ENCODE measurements around the gene DAB1. TPM values are rescaled to one million over a fixed set of nuclear protein-coding genes. Genes with fewer than 3 reads are reported as not detected.

The DAB1 gene
- total RNA-seq, 1 donor from 2014 or later, result 3.5 TPM

DNA sequence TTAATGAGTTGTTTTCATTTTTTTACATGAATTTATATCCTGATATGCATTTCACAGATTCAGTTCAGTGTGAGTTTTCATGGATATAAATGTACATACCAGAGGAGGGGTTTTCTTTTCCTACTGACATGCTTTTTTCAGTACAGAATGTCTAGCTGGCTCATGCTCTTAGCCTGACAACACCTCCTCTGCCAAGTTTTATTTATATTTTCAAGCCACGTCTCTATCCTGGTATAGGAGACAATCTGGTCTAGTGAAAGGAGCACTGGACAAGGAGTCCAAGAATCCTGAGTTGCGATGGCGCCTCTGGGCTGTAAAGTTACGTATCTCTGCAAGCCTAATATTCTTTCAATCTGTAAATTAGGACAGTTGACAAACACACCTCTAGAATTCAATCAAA is 4.9 kb downstream of the DAB1 start:
- intact Hi-C loops (cut with micrococcal nuclease), result no loop called here

DNA sequence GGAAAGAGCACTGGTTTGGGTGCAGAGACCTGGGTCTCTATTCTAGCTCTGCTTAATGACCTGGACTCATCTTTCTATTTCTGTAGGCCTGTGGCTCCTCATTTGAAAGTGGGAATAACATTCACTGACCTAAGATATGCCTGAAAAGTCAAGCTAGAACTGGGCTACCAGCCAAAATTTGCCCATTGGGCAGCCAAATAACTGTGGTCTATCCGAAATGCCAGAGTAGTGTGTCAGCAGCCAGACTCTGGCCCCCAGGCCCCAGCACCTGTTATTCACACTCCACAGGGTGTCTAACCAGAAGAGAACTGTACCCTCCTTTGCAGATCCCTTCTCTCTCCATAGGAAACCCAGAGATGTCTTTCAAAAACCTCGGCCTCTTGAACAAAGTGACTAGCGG is 12.6 kb downstream of the DAB1 start:
- intact Hi-C loops (cut with micrococcal nuclease), result no loop called here

DNA sequence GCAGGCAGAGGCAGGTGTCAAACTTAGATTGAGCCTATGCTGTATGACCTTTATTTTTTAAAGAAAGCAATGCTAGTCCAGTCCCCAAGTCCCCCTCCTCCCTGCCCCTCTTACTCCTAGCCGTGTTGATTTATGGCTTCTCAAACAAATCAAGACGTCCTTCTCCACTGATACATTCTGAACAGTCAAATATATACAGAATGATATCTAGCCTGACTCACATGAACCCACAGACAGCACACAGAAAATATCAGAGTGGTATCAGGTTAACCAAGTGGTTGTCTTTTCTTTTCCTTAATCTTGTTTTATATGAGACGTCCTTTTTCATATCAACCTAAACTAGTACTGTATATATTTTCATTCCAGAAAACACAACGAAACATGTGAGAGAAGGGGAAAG is 13.4 kb downstream of the DAB1 start:
- intact Hi-C loops (cut with micrococcal nuclease), result no loop called here

DNA sequence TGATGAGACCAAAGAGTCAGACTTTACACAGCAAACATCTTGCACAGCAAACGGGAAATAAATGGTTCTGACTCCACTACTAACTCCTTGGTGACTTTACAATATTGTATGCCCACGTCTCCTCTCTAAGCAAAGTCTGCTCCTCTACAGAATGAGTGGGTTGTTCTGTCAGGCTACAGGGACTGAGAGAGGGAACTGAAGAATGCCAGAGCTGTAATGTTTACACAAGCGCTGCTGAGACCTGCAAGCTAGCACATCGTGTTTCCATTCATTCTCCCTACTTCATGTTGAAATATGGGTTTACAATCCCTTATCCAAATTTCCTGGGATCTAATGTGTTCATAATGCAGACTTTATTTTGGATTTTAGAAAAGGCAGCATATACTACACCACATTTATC is 15.9 kb downstream of the DAB1 start:
- intact Hi-C loops (cut with micrococcal nuclease), result no loop called here

DNA sequence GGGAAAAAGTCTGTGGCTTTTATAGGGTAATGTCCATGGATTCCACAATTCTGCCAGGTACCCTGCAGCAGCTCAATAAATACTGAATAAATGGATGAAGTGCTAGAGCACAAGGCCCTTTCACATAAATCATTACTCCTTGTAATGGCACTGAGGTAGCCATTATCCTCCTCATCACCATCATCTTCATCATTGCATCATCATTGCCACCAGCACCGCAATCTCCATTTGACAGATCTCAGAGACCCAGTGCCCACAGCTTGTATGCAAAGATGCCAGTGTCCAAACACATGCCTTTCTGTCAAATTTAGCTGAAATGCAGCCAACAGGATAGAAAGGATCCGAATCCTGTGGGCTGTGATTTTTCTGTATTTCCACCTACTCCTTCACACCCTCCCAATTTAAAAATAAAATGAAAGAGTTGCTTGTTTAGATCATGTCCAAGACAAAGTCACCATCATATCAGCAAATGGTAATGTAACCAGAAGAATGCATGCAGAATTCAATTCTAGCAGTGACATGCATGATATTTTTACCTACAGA is 17.4 kb downstream of the DAB1 start:
- intact Hi-C loops (cut with micrococcal nuclease), result no loop called here

DNA sequence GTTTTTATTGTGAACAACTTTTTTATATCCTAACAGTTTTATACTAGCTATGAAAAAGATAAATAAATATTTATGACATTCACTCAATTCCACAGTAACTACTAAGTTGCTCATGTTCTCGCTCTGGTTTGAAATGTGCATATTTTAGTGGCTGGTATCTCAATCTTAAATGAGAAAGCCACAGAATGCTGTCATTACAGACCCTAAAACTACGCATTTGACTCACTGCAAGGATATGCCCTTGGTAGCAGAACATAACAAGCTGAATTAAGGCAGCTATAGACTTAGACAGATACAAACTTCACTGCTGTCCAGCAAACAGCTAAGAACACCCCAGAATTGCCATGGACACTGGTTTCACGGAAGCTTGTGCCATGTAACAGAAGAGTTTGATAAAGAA is 19.0 kb downstream of the DAB1 start:
- intact Hi-C loops (cut with micrococcal nuclease), result no loop called here

DNA sequence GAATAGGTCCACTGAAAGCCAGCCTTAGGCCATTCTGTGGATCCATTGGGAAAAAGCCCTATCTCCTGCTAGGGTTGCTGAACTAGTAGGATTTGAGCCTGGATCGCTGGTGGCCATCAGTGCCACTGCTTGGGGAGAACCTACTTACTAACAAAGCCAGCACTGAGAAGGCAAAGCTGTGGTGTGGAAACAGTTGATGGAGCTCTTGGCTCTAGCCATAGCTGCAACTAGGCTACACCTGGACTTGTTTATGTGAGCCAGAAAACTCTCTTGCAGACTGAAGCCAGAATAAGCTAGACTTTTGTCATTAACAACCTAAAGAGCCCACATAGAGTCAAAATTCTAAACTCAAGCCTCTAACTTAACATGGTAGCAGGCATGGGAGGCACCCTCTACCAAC is 20.7 kb downstream of the DAB1 start:
- intact Hi-C loops (cut with micrococcal nuclease), result no loop called here

DNA sequence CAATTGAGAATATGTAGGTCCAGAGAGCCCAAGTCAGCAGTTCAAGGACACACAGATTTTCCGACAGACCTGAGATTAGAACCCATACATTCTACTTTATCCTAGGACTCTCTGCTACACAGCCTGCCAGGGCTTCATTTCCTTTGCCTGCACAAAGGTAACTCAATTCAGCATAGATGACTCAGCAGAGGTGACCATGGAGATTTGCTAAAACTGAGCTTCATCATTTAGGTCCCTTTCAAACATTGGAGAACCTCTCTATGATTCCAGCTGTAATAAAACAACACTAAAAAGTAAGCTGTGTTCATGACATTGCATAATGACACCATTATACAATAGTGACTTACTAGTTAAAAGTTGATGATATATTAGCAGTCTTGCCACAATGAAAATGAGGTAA is 22.2 kb downstream of the DAB1 start:
- intact Hi-C loops (cut with micrococcal nuclease), result no loop called here

DNA sequence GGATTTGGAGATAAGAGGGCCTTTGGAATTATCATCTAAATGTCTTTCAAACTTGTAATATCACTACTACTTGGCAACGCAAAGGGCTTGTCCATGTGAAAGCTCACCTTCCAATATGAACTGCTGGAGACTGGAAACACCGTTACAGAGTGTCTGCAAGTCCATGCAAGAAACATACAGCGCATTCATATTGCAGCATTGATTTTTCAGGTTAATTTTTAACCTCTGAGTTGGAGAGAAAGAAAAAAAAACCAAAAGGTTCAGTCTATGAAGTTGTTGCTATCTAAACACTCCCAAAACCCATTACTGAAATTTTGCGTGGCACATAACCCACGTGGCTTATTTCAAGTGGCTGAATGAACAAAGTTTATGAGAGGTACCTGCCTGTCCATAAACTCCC is 23.8 kb downstream of the DAB1 start:
- intact Hi-C loops (cut with micrococcal nuclease), result no loop called here

DNA sequence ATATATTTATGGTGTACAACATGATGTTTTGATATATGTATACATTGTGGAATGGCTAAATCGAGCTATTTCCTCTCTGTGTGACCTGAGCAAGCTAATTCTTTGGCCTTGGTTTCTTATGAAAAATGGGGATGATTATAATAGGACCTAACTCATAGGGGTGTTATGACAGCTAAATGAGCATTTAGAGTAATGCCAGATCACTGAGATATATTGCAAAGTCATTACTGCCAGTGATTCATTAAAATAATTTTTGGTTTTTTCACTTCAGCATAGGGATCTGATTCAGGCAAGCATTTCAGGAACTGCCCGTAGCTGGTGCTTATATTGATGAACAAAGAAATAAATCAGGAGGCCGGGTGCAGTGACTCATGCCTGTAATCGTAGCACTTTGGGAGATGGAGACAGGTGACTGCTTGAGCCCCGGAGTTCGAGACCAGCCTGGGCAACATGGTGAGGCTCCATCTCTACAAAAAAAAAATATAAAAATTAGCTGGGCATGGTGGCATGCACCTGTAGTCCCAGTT is 30.7 kb downstream of the DAB1 start:
- intact Hi-C loops (cut with micrococcal nuclease), result no loop called here

DNA sequence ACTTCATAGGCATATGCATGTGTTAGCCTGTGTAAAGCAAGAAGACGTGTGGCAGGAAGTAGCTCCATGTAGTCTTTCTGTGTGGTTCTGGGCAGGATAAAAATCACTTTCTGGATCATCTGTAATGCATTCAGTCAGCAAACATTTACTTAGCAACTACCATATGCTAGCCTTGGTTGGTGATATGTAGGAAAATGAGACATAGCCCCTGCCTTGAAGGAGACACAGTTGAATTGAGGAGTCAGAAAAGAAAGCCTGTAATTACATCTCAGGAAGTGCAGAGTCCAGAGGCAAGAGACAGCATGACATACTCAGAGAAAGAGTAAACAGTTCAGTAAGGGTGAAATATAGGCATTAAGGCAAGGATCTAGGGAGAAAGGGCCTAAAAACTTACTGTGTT is 38.5 kb downstream of the DAB1 start:
- intact Hi-C loops (cut with micrococcal nuclease), result no loop called here

DNA sequence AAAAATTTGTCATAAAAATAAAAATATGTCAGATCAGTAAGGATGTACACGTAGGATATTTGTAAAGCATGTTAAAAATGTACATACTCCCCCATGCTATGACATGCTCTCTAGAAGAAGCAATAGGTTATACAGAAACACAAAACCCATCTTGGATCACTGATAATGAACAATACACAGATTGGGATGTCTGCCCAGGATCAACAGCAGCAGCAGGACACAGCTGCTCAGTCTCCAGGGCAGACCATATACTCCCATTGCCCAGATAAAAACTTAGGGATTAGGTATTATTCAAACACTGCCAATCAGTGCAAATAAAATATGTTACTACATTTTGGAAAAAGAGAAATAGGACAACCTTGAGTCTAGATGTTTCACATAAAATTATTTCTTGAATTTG is 39.0 kb downstream of the DAB1 start:
- intact Hi-C loops (cut with micrococcal nuclease), result no loop called here

DNA sequence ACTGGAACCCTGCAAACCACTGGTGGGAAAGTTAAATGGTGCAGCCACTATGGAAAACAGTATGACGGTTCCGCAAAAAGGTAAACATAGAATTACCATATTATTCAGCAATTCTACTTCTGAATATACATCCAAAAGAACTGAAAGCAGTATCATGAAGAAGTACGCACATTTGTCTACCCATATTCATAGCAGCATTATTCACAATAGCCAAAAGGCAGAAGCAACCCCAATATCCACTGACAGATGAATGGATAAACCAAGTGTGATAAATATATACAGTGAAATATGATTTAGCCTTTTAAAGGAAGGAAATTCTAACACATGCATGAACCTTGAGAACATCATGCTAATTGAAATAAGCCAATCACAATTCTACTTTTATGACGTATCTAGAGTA is 39.6 kb downstream of the DAB1 start:
- intact Hi-C loops (cut with micrococcal nuclease), result no loop called here

DNA sequence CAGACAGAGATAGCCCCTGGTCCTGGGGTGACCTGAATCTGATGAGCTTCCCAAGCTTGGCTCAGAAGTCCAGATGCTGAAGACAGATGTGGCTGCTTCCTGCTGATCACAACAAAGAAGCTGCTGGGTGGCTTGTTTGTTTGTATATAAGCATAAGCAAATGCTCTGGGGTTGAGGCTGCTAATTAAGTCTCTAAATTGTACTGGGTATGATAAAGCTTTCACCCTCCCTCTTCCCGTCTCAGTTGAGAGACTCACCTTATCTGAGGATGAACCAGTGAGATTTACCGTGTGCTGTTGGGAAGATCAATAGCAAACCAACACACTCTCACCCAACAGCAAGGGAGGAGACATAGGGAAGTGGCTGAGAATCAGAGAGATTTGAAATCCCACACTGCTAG is 42.0 kb downstream of the DAB1 start:
- intact Hi-C loops (cut with micrococcal nuclease), result no loop called here

DNA sequence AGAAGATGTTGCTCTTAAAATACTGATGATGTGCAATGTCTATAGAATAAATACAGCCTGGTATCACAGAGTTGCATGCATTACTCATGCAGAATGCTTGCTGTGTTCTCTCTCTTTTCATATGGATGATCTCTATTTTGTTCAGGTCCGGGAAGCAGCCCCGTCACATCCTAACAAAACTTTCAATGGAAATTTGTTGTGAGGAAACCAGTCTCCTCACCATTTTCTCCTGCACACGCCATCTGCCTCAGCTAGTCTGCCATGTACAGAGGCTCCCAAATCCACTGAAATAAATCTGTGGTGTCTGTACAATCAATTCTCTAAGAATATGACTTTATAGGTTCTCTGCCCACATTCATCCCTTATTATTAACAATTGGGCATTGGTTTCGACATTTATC is 42.4 kb downstream of the DAB1 start:
- intact Hi-C loops (cut with micrococcal nuclease), result no loop called here

DNA sequence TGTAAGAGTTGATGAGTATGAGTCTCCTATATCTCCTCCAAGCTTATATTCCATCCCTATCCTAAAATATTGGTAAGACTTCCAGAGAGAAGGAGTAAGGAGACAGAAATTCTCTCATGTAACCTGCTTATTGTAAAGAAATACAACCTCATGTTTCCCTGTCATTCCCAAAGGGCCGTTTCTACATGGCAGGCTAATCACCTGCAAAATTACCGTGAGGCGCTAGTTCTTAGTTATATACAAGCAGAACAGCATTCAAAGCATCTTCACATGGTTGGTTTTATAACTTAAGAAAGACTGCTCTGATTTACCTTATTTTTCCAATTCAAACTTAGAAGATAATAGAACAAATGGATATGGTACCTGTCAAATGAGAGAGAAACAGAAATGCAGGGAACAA is 42.9 kb downstream of the DAB1 start:
- intact Hi-C loops (cut with micrococcal nuclease), result no loop called here

DNA sequence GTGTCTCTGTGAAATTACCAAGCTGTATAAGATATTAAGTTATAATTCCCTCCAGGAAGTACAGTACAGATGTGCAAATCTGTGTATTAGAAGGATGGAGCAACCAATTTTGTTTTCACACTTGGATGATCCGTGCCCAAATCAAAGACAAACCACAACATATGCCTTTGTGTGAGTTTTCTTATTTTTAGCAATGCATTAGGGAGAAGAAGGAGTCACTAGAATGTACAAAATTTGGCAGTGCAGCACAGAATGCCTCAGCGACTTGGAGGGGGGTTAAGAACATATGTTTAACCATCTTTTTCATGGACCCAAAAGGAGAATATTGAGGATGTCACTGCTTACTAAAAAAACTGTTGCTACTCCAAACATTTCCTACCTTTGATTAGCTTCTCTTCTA is 45.3 kb downstream of the DAB1 start:
- intact Hi-C loops (cut with micrococcal nuclease), result no loop called here

DNA sequence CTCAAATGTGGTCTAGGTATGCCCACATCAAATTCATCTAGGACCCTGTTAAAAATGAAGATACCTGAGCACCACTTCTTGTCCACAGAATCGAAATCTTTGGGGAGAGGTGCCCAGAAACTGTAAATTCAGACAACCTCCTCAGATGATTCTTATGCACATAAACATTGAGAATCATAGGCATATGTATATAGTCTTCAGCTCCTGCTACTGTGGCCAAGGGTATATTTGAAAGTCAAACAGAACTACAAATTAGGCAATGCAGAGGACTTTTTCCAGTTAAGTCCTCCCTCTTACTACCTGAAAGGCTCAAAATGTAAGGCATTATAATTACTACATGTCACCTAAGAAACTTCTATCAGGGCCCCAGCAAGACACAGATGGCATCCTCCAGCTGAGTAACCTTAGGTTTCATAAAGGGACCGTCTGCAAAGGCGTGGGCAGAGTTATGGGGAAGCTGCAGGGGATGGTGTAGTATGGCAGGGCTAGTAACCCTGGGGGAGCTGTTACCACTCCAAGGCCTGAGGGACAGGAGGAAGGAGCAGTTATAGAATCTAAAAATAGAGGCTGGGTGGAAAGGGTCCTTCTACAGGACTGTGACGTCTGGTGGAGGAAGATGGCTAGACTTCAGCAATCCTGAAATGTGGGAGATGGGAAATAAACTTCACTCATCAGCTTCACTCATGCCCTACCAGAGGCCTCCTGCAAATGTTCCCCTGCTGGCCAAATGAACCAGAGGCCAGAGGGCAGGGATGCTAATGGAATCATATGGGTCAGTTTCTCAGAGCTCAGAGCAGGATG is 46.3 kb downstream of the DAB1 start:
- intact Hi-C loops (cut with micrococcal nuclease), result no loop called here

DNA sequence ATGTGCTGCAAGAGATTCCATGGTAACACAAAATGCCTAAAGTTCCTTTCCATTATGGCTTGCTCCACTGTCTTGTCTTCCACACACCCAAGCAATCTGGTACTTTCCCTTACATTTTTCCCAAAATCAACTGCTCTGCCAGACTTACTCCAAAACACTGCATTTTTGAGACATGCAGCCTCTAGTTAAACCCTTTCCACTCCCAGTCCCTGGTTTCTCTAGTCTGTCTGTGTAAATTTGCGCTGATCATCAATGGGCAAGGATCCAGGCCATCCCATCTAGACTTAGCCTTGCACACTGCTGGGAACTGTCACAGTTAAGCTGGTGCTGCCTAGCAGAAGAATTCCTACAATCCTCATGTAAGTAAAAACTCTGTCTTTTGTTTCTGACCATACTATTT is 47.8 kb downstream of the DAB1 start:
- intact Hi-C loops (cut with micrococcal nuclease), result no loop called here

DNA sequence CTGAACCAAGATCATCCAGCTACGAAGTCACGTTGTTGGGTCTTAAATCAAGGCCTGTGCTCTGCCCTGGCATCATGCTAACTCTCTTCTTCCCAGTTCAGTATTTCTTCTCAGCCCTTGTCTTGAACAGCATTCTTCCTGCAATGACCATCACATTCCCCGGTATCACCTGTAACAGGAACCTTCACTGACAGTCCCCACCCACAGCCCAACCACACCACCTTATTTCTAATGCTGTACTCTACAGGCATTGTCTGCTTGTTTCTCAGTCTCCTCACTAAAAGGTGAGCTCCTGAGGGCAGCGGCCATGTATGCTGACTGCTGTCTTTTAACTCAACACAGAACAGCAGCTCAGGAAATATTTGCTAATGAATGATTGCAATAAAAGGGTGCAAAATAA is 54.0 kb downstream of the DAB1 start:
- intact Hi-C loops (cut with micrococcal nuclease), result no loop called here

DNA sequence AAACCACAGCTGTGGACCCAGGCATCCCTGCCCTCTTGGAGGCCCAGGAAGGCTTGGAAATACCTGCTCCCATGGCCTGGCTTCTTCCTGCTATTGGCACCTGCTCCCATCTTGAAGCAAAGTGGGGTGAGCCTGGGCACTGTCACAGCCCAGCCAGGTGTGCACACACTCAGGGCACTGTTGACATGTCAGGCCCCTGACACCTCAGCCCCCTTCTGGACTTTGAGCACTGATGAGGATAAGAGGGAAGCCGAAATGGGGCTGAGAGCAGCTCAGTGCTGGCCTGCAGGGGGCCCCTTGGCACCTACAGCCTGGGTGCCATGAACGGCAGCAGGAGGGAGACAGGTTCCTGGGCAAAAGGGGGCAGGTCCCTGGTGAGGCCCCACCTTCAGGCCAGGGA is 55.9 kb downstream of the DAB1 start:
- intact Hi-C loops (cut with micrococcal nuclease), result no loop called here

DNA sequence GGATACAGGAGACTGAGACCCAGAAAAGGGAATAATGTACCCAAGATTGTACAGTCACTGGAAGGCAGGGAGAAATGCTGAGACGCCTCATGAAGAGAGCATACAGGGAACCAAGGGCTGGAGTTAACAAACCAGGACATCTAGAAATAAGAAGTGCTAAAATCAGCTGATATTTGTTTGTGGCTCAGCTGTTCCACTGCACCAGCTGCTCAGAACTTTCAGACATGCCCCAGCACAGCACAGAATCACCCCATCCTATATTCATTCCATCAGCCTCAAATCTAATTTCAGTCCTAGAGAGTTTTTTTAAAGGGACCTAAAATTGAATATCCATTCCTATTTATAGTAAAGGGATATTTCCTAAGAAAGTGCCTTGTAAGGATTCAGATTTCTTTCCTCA is 60.2 kb downstream of the DAB1 start:
- intact Hi-C loops (cut with micrococcal nuclease), result no loop called here

DNA sequence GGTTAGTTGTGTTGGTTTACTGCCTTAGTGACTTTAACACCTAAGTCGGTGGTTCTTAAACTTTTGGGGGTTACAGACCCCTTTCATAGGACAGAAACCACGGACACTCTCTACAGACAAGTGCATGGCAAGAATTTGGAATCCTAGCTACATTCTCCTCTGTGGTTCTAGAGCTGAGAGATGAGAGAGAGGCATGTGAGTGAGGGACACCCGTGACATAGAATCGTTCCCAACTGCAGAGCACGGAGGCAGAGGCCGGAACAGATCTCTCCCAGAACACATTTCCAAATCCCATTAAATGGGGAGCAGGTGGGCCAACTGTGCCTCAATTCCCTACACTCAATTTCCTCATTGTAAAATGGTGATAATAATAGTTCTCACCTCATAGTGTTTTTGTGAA is 60.7 kb downstream of the DAB1 start:
- intact Hi-C loops (cut with micrococcal nuclease), result no loop called here

Data from T-helper 2 cell treated with Interferon-gamma antibody and Interleukin-4, amounts not matched to agents 100 ng/mL and 5 ng/mL, for 36 hours (primary cell).